ENCODE measurements around the gene CDPF1. TPM values are rescaled to one million over a fixed set of nuclear protein-coding genes. Genes with fewer than 3 reads are reported as not detected.
"Not testable (repeated sequence)": the region's sequence is repeated elsewhere in the genome, so short reads cannot be mapped to it uniquely, and the experiment has no call there.

Gene CDPF1
- total RNA-seq, 1 donor from 2014 or later, result 6.2 TPM

GRCh38 chr22:46224898-46225290, 25.2 kb downstream of the CDPF1 start:
- no peak for DNase-seq

GRCh38 chr22:46224044-46224897, 25.8 kb downstream of the CDPF1 start:
- DNase-seq, result no peak

- no peak for DNase-seq
Observed at GRCh38 chr22:46220921-46221320, 29.2 kb downstream of the CDPF1 start.

GRCh38 chr22:46219636-46220035, 30.5 kb downstream of the CDPF1 start:
- DNase-seq, result no peak

GRCh38 chr22:46214616-46215015, 35.5 kb downstream of the CDPF1 start:
- no peak for DNase-seq

- no peak for DNase-seq
Observed at GRCh38 chr22:46214149-46214548, 35.9 kb downstream of the CDPF1 start.

- no peak for DNase-seq
Observed at GRCh38 chr22:46213052-46213451, 37.0 kb downstream of the CDPF1 start.

GRCh38 chr22:46212195-46212594, 37.9 kb downstream of the CDPF1 start:
- no peak for DNase-seq

GRCh38 chr22:46209262-46209661, 40.8 kb downstream of the CDPF1 start:
- DNase-seq, result no peak

- no peak for DNase-seq
Observed at GRCh38 chr22:46203601-46203980, 46.5 kb downstream of the CDPF1 start.

- DNase-seq, result no peak
Observed at GRCh38 chr22:46202897-46203600, 47.0 kb downstream of the CDPF1 start.

GRCh38 chr22:46201059-46201757, 48.9 kb downstream of the CDPF1 start:
- no peak for DNase-seq

- not testable (repeated sequence) for DNase-seq
Observed at GRCh38 chr22:46198806-46199205, 51.3 kb downstream of the CDPF1 start.

- no peak for DNase-seq
Observed at GRCh38 chr22:46198274-46198673, 51.8 kb downstream of the CDPF1 start.

GRCh38 chr22:46196278-46196677, 53.8 kb downstream of the CDPF1 start:
- DNase-seq, result no peak

- DNase-seq, result no peak
Observed at GRCh38 chr22:46195487-46196165, 54.5 kb downstream of the CDPF1 start.

Other genes with a start within 250 kb of the CDPF1 start
- gene PPARA, start 99.8 kb downstream of the CDPF1 start, total RNA-seq, result 24.2 TPM
- 0.10 TPM for gene PKDREJ, start 13.1 kb upstream of the CDPF1 start, total RNA-seq
- 16.1 TPM for gene TTC38, start 17.7 kb upstream of the CDPF1 start, total RNA-seq
- gene GTSE1, start 46.6 kb upstream of the CDPF1 start, total RNA-seq, result 3.6 TPM
- 29.8 TPM for gene TRMU, start 85.4 kb upstream of the CDPF1 start, total RNA-seq